Adrenal gland (tissue), 5 donors: Measurements from ENCODE around the gene NUP62.

Experiments used
- POLR2A ChIP-seq, 2 donors: fragments of 450-650 bp; IDR thresholded peaks; one replicate each; pipeline ENCODE4 v1.6.1; 2017; ENCODE audit warnings: antibody characterized with exemption in 2 of 2, mild to moderate bottlenecking in 2 of 2, moderate library complexity in 1 of 2
- TF ChIP-seq, protein P1 (sequence below), 6 experiments: fragments of 450-650 bp in 4 of 6; fragments of 200-600 bp in 2 of 6; sonication (generic) in 1 of 6; IDR thresholded peaks; 1 replicate in 5 of 6; 2 replicates in 1 of 6; pipeline versions ENCODE4 v1.5.1 to v1.8.0; 2016 to 2021; ENCODE audit warnings: antibody characterized with exemption in 6 of 6, mild to moderate bottlenecking in 2 of 6, moderate library complexity in 1 of 6
- donor health status: DM: no; HTN: no; CAD: no.

DNA sequence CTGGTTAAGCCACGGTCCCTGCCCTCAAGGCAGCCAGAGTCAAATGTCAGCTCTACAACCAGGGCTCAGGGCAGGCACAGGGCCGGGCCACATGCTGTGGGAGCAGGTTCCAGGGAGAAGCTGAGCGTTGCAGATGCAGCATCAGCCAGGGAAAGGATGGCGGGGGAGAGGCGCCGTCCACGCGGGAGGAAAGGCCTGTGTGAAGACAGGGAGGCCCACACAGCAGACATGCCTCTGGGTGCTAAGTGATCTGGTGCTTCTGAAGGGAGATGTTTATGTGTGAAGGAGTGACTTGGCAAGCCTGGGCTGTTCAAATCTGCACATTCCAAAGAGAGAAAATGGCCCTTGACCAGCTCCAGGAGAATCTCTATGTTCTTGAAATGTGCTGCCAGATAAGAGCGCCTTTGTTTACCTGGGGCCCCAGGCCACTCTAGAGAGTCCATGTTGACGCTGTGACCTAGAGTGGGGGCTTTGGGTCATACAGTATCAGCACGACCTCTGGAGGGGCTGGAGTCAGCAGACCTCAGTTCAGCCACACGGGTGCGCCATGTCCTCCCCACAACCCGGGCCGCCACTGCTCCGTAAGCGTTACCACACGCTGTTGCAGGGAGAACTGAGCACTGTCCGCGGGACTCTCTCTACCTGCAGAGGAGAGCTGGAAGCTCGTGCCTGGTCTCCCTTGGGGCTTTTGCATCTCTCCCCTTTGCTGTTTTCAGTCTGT, 16.2 kb downstream of the NUP62 start:
- TF ChIP-seq POLR2A (IDR thresholded peaks at IDR 0.05) = no peak
- TF ChIP-seq, protein P1, sequence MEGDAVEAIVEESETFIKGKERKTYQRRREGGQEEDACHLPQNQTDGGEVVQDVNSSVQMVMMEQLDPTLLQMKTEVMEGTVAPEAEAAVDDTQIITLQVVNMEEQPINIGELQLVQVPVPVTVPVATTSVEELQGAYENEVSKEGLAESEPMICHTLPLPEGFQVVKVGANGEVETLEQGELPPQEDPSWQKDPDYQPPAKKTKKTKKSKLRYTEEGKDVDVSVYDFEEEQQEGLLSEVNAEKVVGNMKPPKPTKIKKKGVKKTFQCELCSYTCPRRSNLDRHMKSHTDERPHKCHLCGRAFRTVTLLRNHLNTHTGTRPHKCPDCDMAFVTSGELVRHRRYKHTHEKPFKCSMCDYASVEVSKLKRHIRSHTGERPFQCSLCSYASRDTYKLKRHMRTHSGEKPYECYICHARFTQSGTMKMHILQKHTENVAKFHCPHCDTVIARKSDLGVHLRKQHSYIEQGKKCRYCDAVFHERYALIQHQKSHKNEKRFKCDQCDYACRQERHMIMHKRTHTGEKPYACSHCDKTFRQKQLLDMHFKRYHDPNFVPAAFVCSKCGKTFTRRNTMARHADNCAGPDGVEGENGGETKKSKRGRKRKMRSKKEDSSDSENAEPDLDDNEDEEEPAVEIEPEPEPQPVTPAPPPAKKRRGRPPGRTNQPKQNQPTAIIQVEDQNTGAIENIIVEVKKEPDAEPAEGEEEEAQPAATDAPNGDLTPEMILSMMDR (IDR thresholded peaks at IDR 0.05) = no peak
